Astrocyte (in vitro differentiated cells and primary cell): ENCODE data around the gene ADARB2. TPM values are rescaled to one million over a fixed set of nuclear protein-coding genes. Genes with fewer than 3 reads are reported as not detected.

Experiments used
- DNase-seq: peaks from one replicate; pipeline ENCODE4 v3.0.0-alpha.2; 2010; ENCODE audit warnings: low read depth
- FAIRE-seq: peaks from 2 replicates; lab custom pipeline; 2011; peaks lifted over from hg19 to GRCh38; lab: Jason Lieb, UNC
- H2AFZ ChIP-seq: 2 replicates; pipeline ENCODE4 v1.6.0; 2012; ENCODE audit warnings: low read depth, low read length, inconsistent platforms
- H3K27ac ChIP-seq: 2 replicates; pipeline ENCODE4 v1.5.1; 2011; ENCODE audit warnings: low read depth, low read length, inconsistent platforms
- H3K27me3 ChIP-seq: 2 replicates; pipeline ENCODE4 v1.6.0; 2011; ENCODE audit warnings: low read length, inconsistent platforms; ENCODE audit not compliant: insufficient read depth
- H3K36me3 ChIP-seq: 2 replicates; pipeline ENCODE4 v1.5.1; 2011; ENCODE audit warnings: low read length, inconsistent platforms; ENCODE audit not compliant: insufficient read depth
- H3K4me1 ChIP-seq: 2 replicates; pipeline ENCODE4 v1.5.1; 2011; ENCODE audit warnings: low read length, inconsistent platforms; ENCODE audit not compliant: insufficient read depth
- H3K4me2 ChIP-seq: 2 replicates; pipeline ENCODE4 v1.6.0; 2012; ENCODE audit warnings: low read length, inconsistent platforms
- H3K4me3 ChIP-seq: 2 replicates; pipeline ENCODE4 v1.5.1; 2011; ENCODE audit warnings: low read depth, mild to moderate bottlenecking, low read length, inconsistent platforms; ENCODE audit not compliant: insufficient read depth
- H3K79me2 ChIP-seq: 2 replicates; pipeline ENCODE4 v1.6.0; 2012; ENCODE audit warnings: mild to moderate bottlenecking, low read length, inconsistent platforms; ENCODE audit not compliant: insufficient read depth
- H3K9ac ChIP-seq: 2 replicates; pipeline ENCODE4 v1.6.0; 2012; ENCODE audit warnings: mild to moderate bottlenecking, low read length, inconsistent platforms
- H3K9me3 ChIP-seq: 2 replicates; pipeline ENCODE4 v1.5.1; 2012; ENCODE audit warnings: low read depth, mild to moderate bottlenecking, low read length, inconsistent platforms; ENCODE audit not compliant: insufficient read depth
- H4K20me1 ChIP-seq: 2 replicates; pipeline ENCODE4 v1.6.0; 2012; ENCODE audit warnings: low read length, inconsistent platforms; ENCODE audit not compliant: insufficient read depth
- H3K27ac Mint-ChIP-seq: one replicate; pipeline ENCODE4 v1.8.0; 2021; ENCODE audit warnings: mild to moderate bottlenecking, mixed read lengths; ENCODE audit not compliant: unreplicated experiment
- H3K27me3 Mint-ChIP-seq: one replicate; pipeline ENCODE4 v1.8.0; 2021; ENCODE audit warnings: low read depth, mixed read lengths; ENCODE audit not compliant: unreplicated experiment
- H3K36me3 Mint-ChIP-seq: one replicate; pipeline ENCODE4 v1.8.0; 2021; ENCODE audit warnings: low read depth, mixed read lengths; ENCODE audit not compliant: unreplicated experiment
- H3K4me1 Mint-ChIP-seq: one replicate; pipeline ENCODE4 v1.8.0; 2021; ENCODE audit warnings: low read depth, mixed read lengths; ENCODE audit not compliant: unreplicated experiment
- H3K4me3 Mint-ChIP-seq: one replicate; pipeline ENCODE4 v1.8.0; 2021; ENCODE audit warnings: mild to moderate bottlenecking, moderate library complexity, mixed read lengths; ENCODE audit not compliant: unreplicated experiment
- H3K9me3 Mint-ChIP-seq: one replicate; pipeline ENCODE4 v1.8.0; 2021; ENCODE audit warnings: mild to moderate bottlenecking, mixed read lengths; ENCODE audit not compliant: unreplicated experiment
- CTCF ChIP-seq: IDR thresholded peaks from 2 replicates; pipeline ENCODE4 v1.5.1; 2011; ENCODE audit warnings: low read depth, mild to moderate bottlenecking, inconsistent platforms, low read length, moderate library complexity; ENCODE audit not compliant: insufficient read depth
- EZH2 ChIP-seq: IDR thresholded peaks from 2 replicates; pipeline ENCODE4 v1.6.1; 2012; ENCODE audit warnings: mild to moderate bottlenecking, low read length, inconsistent platforms; ENCODE audit not compliant: insufficient read depth
- total RNA-seq: library from RNA; stranded (reverse); gene quantifications from 2 replicates; pipeline ENCODE4 v1.2.1, GENCODE V29; 2021

ADARB2 gene
- total RNA-seq, 1 donor from 2014 or later: 0.18 TPM

- no peak overlapping the region for H3K9ac ChIP-seq
- DNase-seq: no peak
Observed at GRCh38 chr10:1168763-1169162, 568.6 kb downstream of the ADARB2 start.

GRCh38 chr10:1166828-1167275, 570.5 kb downstream of the ADARB2 start:
- DNase-seq: no peak
- Histone ChIP-seq H3K4me1 (no peaks in the 10 kb centered on the region), H3K36me3 (no peaks in the 10 kb centered on the region), H3K4me3 (no peak overlapping the region), H2AFZ (no peak overlapping the region), H3K9me3 (peaks cover 9% of the 10 kb centered on the region), H3K9ac (no peak overlapping the region), H3K27me3 (no peaks in the 10 kb centered on the region), H3K27ac (no peak overlapping the region), H3K79me2 (no peaks in the 10 kb centered on the region), H3K4me2 (no peak overlapping the region), H4K20me1 (no peaks in the 10 kb centered on the region)
- no peak overlapping the region for H3K4me3 Mint-ChIP-seq
- no peak for FAIRE-seq
- H3K27me3 Mint-ChIP-seq: peaks cover 66% of the 10 kb centered on the region
- TF ChIP-seq EZH2: no peak
- no peak for TF ChIP-seq CTCF
- no peaks in the 10 kb centered on the region for H3K4me1 Mint-ChIP-seq
- peaks cover 2% of the 10 kb centered on the region for H3K9me3 Mint-ChIP-seq
- H3K27ac Mint-ChIP-seq: no peak overlapping the region
- no peaks in the 10 kb centered on the region for H3K36me3 Mint-ChIP-seq

More at GRCh38 chr10:1168763-1169162, 568.6 kb downstream of the ADARB2 start:
- Histone ChIP-seq H3K27ac (no peak overlapping the region), H3K36me3 (no peaks in the 10 kb centered on the region), H3K4me3 (no peak overlapping the region), H3K4me2 (no peak overlapping the region), H3K27me3 (no peaks in the 10 kb centered on the region), H3K79me2 (no peaks in the 10 kb centered on the region), H4K20me1 (no peaks in the 10 kb centered on the region), H3K4me1 (no peaks in the 10 kb centered on the region), H2AFZ (no peak overlapping the region), H3K9me3 (peaks cover 9% of the 10 kb centered on the region)
- Mint-ChIP-seq H3K4me3 (no peak overlapping the region), H3K27me3 (peaks cover 68% of the 10 kb centered on the region), H3K36me3 (no peaks in the 10 kb centered on the region), H3K4me1 (no peaks in the 10 kb centered on the region), H3K27ac (no peak overlapping the region), H3K9me3 (no peaks in the 10 kb centered on the region)
- no peak for TF ChIP-seq CTCF
- no peak for TF ChIP-seq EZH2
- FAIRE-seq: no peak

DNA sequence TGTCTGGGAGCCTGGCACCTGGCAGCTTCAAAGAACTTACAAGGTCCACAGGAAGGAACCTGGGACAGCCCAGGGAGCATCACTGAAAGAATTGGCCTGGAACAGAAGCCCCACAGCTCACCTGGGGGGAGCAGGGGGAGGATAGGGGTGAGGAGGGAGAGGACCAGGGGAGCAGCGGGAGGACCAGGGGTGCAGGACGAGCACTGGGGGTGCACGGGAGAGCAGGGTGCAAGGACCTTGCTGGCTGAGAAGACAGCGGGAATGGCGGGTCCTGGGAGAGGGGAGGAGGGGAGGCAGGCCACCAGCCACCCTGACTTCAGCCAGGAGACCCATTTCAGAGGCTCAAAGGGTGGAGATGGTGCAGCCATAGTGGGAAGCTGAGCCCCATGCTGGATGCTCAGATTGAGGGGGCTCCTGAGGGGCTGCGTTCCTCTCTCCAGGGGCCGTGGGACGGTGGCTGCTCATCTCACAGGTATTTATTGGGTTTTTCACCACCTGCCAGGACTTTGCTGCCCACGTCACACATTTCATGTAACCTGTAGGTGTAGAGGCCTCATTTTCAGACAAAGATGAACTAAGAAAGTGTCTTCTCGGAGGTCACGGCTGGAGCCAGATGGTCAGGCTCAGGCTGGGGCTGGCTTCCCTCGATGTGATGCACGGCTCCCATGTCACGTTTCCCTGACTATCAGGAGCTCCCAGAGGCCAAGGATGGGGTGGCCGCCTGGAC, 571.1 kb downstream of the ADARB2 start:
- Histone ChIP-seq H3K9ac (no peak overlapping the region), H3K79me2 (no peaks in the 10 kb centered on the region), H3K4me3 (no peak overlapping the region), H3K27me3 (no peaks in the 10 kb centered on the region), H2AFZ (no peak overlapping the region), H3K36me3 (no peaks in the 10 kb centered on the region), H3K4me1 (no peaks in the 10 kb centered on the region), H3K9me3 (peaks cover 8% of the 10 kb centered on the region), H3K4me2 (no peak overlapping the region), H4K20me1 (no peaks in the 10 kb centered on the region), H3K27ac (no peak overlapping the region)
- H3K9me3 Mint-ChIP-seq: peaks cover 2% of the 10 kb centered on the region
- H3K27me3 Mint-ChIP-seq: peaks cover 64% of the 10 kb centered on the region
- no peak overlapping the region for H3K4me3 Mint-ChIP-seq
- TF ChIP-seq CTCF (no peak), EZH2 (no peak)
- DNase-seq: no peak
- no peak overlapping the region for H3K27ac Mint-ChIP-seq
- no peaks in the 10 kb centered on the region for H3K36me3 Mint-ChIP-seq
- no peaks in the 10 kb centered on the region for H3K4me1 Mint-ChIP-seq
- no peak for FAIRE-seq
